Neural cell (in vitro differentiated cells): ENCODE measurements around the gene PPP1R36.

ENCODE experiments used
- CTCF ChIP-seq: fragments of 450-650 bp; IDR thresholded peaks from 2 replicates; pipeline ENCODE4 v1.5.1; 2014; ENCODE audit warnings: antibody characterized with exemption, mild to moderate bottlenecking, moderate library complexity; ENCODE audit not compliant: poor library complexity, severe bottlenecking
- EZH2 ChIP-seq: fragments of 200-600, 300-800 bp; shearing (Covaris generic), sonication (generic); IDR thresholded peaks from 2 replicates; pipeline ENCODE4 v1.6.1; 2014; ENCODE audit warnings: antibody characterized with exemption, low read length, borderline replicate concordance, mild to moderate bottlenecking; ENCODE audit not compliant: insufficient read depth, poor library complexity, severe bottlenecking
- POLR2AphosphoS5 ChIP-seq: IDR thresholded peaks from 2 replicates; pipeline ENCODE4 v1.6.1; 2012
- SMC3 ChIP-seq: fragments of 450-650 bp; conservative IDR thresholded peaks from 2 replicates; pipeline ENCODE4 v1.6.1; 2014; ENCODE audit warnings: antibody characterized with exemption, mild to moderate bottlenecking, moderate library complexity; ENCODE audit not compliant: poor library complexity

- TF ChIP-seq CTCF, result no peak
- no peak for TF ChIP-seq EZH2
- TF ChIP-seq POLR2AphosphoS5, result no peak
- TF ChIP-seq SMC3, result no peak
Measured at GRCh38 chr14:64516969-64517368, 32.8 kb upstream of the PPP1R36 start.
